GM13977 (cell line): ENCODE data around the gene TEAD2.
"Not testable (repeated sequence)": the region's sequence is repeated elsewhere in the genome, so short reads cannot be mapped to it uniquely, and the experiment has no call there.

Experiments used
- DNase-seq: peaks from one replicate; pipeline ENCODE4 v3.0.0; 2012; ENCODE audit warnings: low spot score
- CTCF ChIP-seq: IDR thresholded peaks from 2 replicates; pipeline ENCODE4 v1.5.1; 2012; ENCODE audit warnings: mild to moderate bottlenecking, control low read depth; ENCODE audit not compliant: insufficient read depth; ENCODE audit errors: extremely low read depth, missing control alignments
- in situ Hi-C: fragments of 300-500 bp; cut with MboI; formaldehyde crosslinking; loops from one replicate; pipeline ENCODE4 v1.12.0; 2022; ENCODE audit warnings: low sequenced_read_pairs, low pct_unique_long_range_greater_than_20kb, mixed read lengths, inconsistent platforms; ENCODE audit not compliant: unreplicated experiment

Gene TEAD2

DNA sequence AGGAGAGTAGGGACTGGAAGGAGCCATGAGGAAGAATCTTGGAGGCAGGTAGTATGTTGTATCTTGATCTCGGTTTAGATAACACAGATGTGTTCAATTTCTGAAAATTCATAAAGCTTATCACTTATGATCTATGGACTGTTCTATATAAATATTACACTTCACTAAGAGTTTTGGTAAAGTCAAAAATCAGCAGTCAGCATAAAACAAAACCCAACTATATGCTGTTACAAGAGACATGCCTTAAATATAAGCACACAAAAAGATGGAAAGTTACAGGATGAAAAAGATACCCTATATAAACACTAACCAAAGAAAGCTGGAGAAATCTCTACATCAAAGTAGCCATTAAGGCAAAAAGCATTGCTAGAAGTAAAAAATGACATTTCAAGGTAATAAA lies 21.4 kb upstream of the TEAD2 start:
- in situ Hi-C loops: no loop called here
- TF ChIP-seq CTCF: no peak
- no peak for DNase-seq

GRCh38 chr19:49382639-49383038 lies 20.4 kb upstream of the TEAD2 start:
- no peak for DNase-seq
- TF ChIP-seq CTCF: no peak
- in situ Hi-C loops: no loop called here

GRCh38 chr19:49380391-49380790 lies 18.2 kb upstream of the TEAD2 start:
- TF ChIP-seq CTCF: no peak
- in situ Hi-C loops: no loop called here
- DNase-seq: no peak

GRCh38 chr19:49378512-49378911 lies 16.3 kb upstream of the TEAD2 start:
- DNase-seq: no peak
- TF ChIP-seq CTCF: no peak
- in situ Hi-C loops: no loop called here

DNA sequence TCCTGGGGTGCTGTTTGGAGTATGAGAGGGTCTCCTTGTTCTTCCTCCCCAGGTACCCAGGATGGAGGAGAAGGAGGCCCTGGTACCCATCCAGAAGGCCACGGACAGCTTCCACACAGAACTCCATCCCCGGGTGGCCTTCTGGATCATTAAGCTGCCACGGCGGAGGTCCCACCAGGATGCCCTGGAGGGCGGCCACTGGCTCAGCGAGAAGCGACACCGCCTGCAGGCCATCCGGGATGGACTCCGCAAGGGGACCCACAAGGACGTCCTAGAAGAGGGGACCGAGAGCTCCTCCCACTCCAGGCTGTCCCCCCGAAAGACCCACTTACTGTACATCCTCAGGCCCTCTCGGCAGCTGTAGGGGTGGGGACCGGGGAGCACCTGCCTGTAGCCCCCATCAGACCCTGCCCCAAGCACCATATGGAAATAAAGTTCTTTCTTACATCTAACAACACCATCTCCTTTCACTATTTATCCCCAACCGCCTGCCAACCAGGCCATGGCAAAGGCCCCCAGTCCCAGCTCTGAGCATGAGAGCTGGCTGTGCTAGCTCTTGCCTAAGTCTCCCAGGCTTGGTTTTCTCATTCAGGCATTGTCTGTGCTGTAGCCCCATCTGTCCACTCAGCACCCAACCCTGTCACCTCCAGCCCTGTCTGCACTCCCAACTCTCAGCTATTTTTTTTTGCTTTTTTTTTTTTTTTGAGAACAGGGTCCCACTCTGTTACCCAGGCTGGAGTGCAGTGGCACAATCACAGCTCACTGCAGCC lies 12.6 kb upstream of the TEAD2 start:
- TF ChIP-seq CTCF: no peak
- in situ Hi-C loops: no loop called here
- DNase-seq: no peak

DNA sequence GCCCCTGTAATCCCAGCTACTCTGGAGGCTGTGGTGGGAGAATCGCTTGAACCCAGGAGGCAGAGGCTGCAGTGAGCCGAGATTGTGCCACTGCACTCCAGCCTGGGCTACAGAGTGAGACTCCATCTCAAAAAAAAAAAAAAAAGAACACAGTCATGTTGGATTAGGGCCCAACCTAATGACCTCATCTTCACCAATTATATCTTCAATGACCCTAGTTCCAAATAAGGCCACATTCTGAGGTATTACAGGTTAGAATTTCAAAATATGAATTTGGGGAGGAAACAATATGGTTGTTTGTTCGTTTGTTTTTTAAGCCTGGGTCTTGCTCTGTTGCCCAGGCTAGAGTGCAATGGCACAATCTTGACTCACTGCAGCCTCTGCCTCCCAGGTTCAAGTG lies 11.0 kb upstream of the TEAD2 start:
- in situ Hi-C loops, DNase-seq: not testable (repeated sequence)

DNA sequence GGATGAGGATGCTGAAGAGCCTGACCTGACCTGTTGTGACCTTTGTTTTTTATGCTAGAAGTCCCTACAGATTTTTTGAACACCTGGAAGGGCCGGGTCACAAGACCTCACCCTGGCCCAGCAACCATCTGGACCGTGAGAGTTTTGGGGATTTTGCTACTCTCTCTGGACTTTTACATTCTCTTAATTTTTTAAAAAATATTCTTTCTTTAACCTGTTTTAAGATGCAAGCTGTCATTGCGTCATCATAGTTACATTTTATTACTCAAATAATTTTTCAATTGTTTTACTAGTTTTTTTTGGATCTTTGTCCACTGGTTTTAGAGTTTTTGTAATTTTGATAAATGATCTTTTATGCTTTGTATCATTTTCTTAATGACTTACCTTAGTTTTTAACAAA lies 9.0 kb upstream of the TEAD2 start:
- in situ Hi-C loops: no loop called here
- no peak for TF ChIP-seq CTCF

More for the DNA sequence above, 9.0 kb upstream of the TEAD2 start:
- DNase-seq: no peak
